PC-9 (cell line): ENCODE results near the gene SNX19. TPM values are rescaled to one million over a fixed set of nuclear protein-coding genes. Genes with fewer than 3 reads are reported as not detected.

Source experiments
- Bru-seq: library from RNA; stranded (reverse); fragments of 400-500 nt; gene quantifications from one replicate; lab custom pipeline; 2021; lab: Mats Ljungman, UMichigan
- BruChase-seq, 2 experiments: library from RNA; stranded (reverse); fragments of 400-500 nt; gene quantifications; one replicate each; lab custom pipeline; 2021; lab: Mats Ljungman, UMichigan
- BruUV-seq: library from RNA; stranded (reverse); fragments of 400-500 nt; replicated peaks from 2 replicates; lab custom pipeline; 2021; lab: Mats Ljungman, UMichigan
- CTCF ChIA-PET: fragments of 300-600 bp; sonication (Branson Sonifier 250); formaldehyde crosslinking; loops from one replicate; lab custom pipeline; 2022; ENCODE audit warnings: antibody characterized with exemption; lab: Charles Lee
- POLR2A ChIA-PET: fragments of 300-600 bp; sonication (Branson Sonifier 250); formaldehyde crosslinking; loops from one replicate; lab custom pipeline; 2022; ENCODE audit warnings: antibody characterized with exemption; ENCODE audit not compliant: unreplicated experiment; lab: Charles Lee
- DNase-seq, 2 experiments: peaks; one replicate each; pipeline versions ENCODE4 v3.0.0 to v3.0.0-alpha.2; 2015 to 2022; ENCODE audit warnings: mixed read lengths in 1 of 2
- H2AFZ ChIP-seq: fragments of 200-600 bp; sonication (generic); 2 replicates; pipeline ENCODE4 v1.8.1; 2017; ENCODE audit warnings: antibody characterized with exemption
- H3F3A ChIP-seq: fragments of 200-600 bp; sonication (generic); 2 replicates; pipeline ENCODE4 v1.8.1; 2017; ENCODE audit warnings: antibody characterized with exemption, mild to moderate bottlenecking, low read depth; ENCODE audit not compliant: insufficient read depth
- H3K27ac ChIP-seq: fragments of 200-600 bp; sonication (generic); 2 replicates; pipeline ENCODE4 v1.6.1; 2016; ENCODE audit warnings: mixed run types
- H3K27me3 ChIP-seq: fragments of 200-600 bp; sonication (generic); 2 replicates; pipeline ENCODE4 v1.6.1; 2016; ENCODE audit warnings: low read depth, mixed run types; ENCODE audit not compliant: insufficient read depth
- H3K36me3 ChIP-seq: fragments of 200-600 bp; sonication (generic); 2 replicates; pipeline ENCODE4 v1.6.1; 2016; ENCODE audit warnings: low read depth, mixed run types
- H3K4me1 ChIP-seq: fragments of 200-600 bp; sonication (generic); replicated peaks from 2 replicates; pipeline ENCODE4 v1.6.1; 2016; ENCODE audit warnings: mixed run types; ENCODE audit not compliant: insufficient read depth
- H3K4me2 ChIP-seq: fragments of 200-600 bp; sonication (generic); 2 replicates; pipeline ENCODE4 v1.6.1; 2017; ENCODE audit warnings: mixed run types
- H3K4me3 ChIP-seq: fragments of 200-600 bp; sonication (generic); 2 replicates; pipeline ENCODE4 v1.6.1; 2016; ENCODE audit warnings: mixed run types
- H3K79me2 ChIP-seq: fragments of 200-600 bp; sonication (generic); 2 replicates; pipeline ENCODE4 v1.6.1; 2017; ENCODE audit warnings: low read depth, mixed run types
- H3K9me2 ChIP-seq: fragments of 200-600 bp; sonication (generic); 2 replicates; pipeline ENCODE4 v1.8.1; 2017; ENCODE audit warnings: mild to moderate bottlenecking; ENCODE audit not compliant: insufficient read depth
- H3K9me3 ChIP-seq: fragments of 200-600 bp; sonication (generic); 2 replicates; pipeline ENCODE4 v1.8.1; 2016; ENCODE audit warnings: low read depth; ENCODE audit not compliant: insufficient read depth
- H4K20me1 ChIP-seq: fragments of 200-600 bp; sonication (generic); 2 replicates; pipeline ENCODE4 v1.8.1; 2017; ENCODE audit not compliant: insufficient read depth
- EZH2 ChIP-seq: fragments of 200-600 bp; sonication (generic); IDR thresholded peaks from 2 replicates; pipeline ENCODE4 v1.8.0; 2017; ENCODE audit warnings: antibody characterized with exemption, low read depth
- intact Hi-C: fragments of 100-400 bp; cut with micrococcal nuclease; formaldehyde crosslinking; loops from one replicate; pipeline ENCODE4 v1.10.0; 2022; ENCODE audit not compliant: unreplicated experiment
- long read RNA-seq: library from polyadenylated mRNA; stranded (forward); transcript quantifications from one replicate; pipeline ENCODE4 v2.0.0, GENCODE V29; 2022
- total RNA-seq: library from RNA; stranded (reverse); gene quantifications from 2 replicates; pipeline ENCODE4 v1.2.3, GENCODE V29; 2021
- TF ChIP-seq, protein P1 (sequence below): fragments of 200-600 bp; sonication (generic); conservative IDR thresholded peaks from 2 replicates; pipeline ENCODE4 v1.6.1; 2017; ENCODE audit warnings: mixed run types, antibody characterized with exemption, mild to moderate bottlenecking, moderate library complexity

Gene SNX19
- total RNA-seq (43.5 and 45.6 TPM in 2 replicates), Bru-seq, nascent RNA (percentile 83 among the genes with signal in this experiment), BruChase-seq, experiment 1, labeled RNA remaining after a 2-hour chase (percentile 84 among the genes with signal in this experiment), BruChase-seq, experiment 2, labeled RNA remaining after a 6-hour chase (percentile 87 among the genes with signal in this experiment)
- long read RNA-seq, full-length matches to known transcripts: 12 of 27 reads
- long read RNA-seq, partial matches to known transcripts: 3 of 27 reads
- long read RNA-seq, other reads (novel, unspliced or antisense): 12 of 27 reads

DNA sequence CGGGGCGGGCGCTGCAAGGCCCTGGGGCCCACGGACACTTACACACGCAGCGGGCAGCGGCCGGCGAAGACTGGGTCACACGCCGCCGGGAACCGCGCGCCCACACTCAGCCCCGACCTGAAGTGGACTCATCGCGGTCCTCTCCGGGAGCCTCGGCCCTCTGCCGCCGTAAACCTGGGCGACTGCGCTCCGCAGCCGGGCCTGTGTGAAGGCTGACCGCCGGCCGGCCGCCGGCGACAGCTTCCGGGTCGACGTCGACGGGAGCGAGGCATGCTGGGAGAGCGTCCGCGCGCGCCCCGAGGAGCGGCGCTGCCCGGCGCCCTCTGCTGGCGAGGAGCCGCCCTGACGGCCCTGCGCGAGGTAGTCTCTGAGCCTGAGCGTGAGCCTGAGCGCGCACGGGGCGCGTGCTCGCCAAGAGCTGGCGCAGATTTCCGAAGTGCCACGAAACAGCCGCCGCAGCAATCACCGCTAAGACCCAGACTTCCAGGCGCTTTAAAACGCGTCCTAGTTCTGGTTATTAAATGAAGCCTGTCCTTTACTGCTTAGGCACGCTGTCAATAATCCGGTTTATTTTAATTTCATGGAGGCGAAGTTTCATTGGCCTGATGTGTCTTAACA is at the start of gene SNX19:
Gene SNX19, minus strand, starts transcription at position 242 of the 618 bp plus-strand sequence. CDS start 540 bp downstream, outside the sequence.
- ChIA-PET CTCF (interaction anchor here (0.7 kb wide), 1 partner anchor 21 kb away, joined by 3 read pairs; no protein-coding TSS in a partner anchor), POLR2A (interaction anchor here (0.6 kb wide), 1 partner anchor 93 kb away, joined by 6 read pairs; no protein-coding TSS in a partner anchor)
- Histone ChIP-seq H3K4me2 (peak within 1 kb of the TSS; percentile 91), H4K20me1 (no peaks in the 10 kb centered on the region; the same call in 1 of the 2 replicates), H3K36me3 (peaks cover 17% of the 10 kb centered on the region; the same call in 1 of the 2 replicates), H3K27me3 (peaks cover 31% of the 10 kb centered on the region), H3K9me2 (no peaks in the 10 kb centered on the region), H3F3A (no peaks in the 10 kb centered on the region), H3K27ac (peak within 1 kb of the TSS; percentile 33), H3K9me3 (no peaks in the 10 kb centered on the region; the same call in 1 of the 2 replicates), H2AFZ (peak within 1 kb of the TSS; percentile 98), H3K79me2 (peaks cover 25% of the 10 kb centered on the region), H3K4me3 (peak within 1 kb of the TSS; percentile 85), H3K4me1 (peaks cover 8% of the 10 kb centered on the region)
- TF ChIP-seq EZH2: no peak
- TF ChIP-seq, protein P1, sequence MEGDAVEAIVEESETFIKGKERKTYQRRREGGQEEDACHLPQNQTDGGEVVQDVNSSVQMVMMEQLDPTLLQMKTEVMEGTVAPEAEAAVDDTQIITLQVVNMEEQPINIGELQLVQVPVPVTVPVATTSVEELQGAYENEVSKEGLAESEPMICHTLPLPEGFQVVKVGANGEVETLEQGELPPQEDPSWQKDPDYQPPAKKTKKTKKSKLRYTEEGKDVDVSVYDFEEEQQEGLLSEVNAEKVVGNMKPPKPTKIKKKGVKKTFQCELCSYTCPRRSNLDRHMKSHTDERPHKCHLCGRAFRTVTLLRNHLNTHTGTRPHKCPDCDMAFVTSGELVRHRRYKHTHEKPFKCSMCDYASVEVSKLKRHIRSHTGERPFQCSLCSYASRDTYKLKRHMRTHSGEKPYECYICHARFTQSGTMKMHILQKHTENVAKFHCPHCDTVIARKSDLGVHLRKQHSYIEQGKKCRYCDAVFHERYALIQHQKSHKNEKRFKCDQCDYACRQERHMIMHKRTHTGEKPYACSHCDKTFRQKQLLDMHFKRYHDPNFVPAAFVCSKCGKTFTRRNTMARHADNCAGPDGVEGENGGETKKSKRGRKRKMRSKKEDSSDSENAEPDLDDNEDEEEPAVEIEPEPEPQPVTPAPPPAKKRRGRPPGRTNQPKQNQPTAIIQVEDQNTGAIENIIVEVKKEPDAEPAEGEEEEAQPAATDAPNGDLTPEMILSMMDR: peak; percentile 81
- intact Hi-C loops: no loop called here
- BruUV-seq: no TSS peak
- peak; percentile 74 to 90 for DNase-seq

DNA sequence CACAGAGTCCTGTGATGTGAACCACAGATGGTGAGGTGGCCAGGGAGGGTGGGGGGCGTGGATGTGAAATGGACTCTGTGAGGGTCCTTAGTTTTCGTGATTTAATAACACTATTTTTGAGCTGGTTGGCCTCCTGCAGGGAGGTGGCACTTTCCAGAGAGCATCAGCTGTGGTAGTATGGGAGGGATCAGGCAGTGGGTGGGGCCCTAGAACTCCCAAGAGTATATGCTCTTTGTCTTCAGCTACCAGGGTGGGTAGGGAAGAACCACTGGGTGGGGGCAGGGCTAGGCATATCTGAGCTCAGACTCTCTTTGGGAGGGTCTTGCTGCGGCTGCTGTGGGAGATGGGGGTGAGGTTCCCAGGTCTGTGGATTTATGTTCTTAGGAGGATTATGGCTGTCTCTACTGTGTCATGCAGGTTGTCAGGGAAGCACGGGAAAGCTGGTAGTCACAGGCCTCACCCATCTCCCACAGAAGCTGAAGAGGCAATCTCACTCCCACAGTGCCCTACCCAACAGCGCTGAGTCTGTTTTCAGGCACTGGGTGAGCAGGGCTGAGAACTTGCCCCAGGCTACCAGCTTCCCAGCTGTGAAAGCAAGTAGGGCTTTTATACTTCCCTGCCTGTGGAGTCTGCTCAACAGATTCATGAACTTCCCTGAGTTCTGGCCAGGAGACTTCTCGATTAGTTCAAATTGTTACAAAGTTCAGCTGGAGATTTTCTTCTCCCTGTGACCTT is 47.9 kb upstream of the SNX19 start:
- POLR2A ChIA-PET: no interaction called here
- intact Hi-C loops: no loop called here
- no peak for DNase-seq
- Histone ChIP-seq H3K27me3 (peaks cover 23% of the 10 kb centered on the region), H3K9me2 (no peaks in the 10 kb centered on the region), H3K4me3 (no peak overlapping the region), H3K27ac (no peak overlapping the region), H3K4me2 (0 out of 2 replicates have a peak overlapping the region, but pooled peaks have one; percentile 16), H3K36me3 (no peaks in the 10 kb centered on the region), H3K9me3 (no peaks in the 10 kb centered on the region), H3K4me1 (no peaks in the 10 kb centered on the region), H2AFZ (no peak overlapping the region), H3K79me2 (no peaks in the 10 kb centered on the region), H4K20me1 (no peaks in the 10 kb centered on the region), H3F3A (no peaks in the 10 kb centered on the region)
- CTCF ChIA-PET: no interaction called here
- TF ChIP-seq, protein P1: no peak
- no peak for TF ChIP-seq EZH2
- BruUV-seq: no TSS peak

GRCh38 chr11:130947889-130948288 is 31.6 kb upstream of the SNX19 start:
- POLR2A ChIA-PET: no interaction called here
- Histone ChIP-seq H3F3A (no peaks in the 10 kb centered on the region), H3K9me2 (no peaks in the 10 kb centered on the region), H3K36me3 (no peaks in the 10 kb centered on the region), H3K4me2 (no peak overlapping the region), H3K27me3 (peaks cover 77% of the 10 kb centered on the region), H4K20me1 (no peaks in the 10 kb centered on the region), H3K27ac (no peak overlapping the region), H2AFZ (peak overlapping the region; percentile 28; the same call in 1 of the 2 replicates), H3K79me2 (no peaks in the 10 kb centered on the region), H3K9me3 (no peaks in the 10 kb centered on the region), H3K4me1 (no peaks in the 10 kb centered on the region), H3K4me3 (no peak overlapping the region)
- CTCF ChIA-PET: no interaction called here
- intact Hi-C loops: no loop called here
- BruUV-seq: no TSS peak
- DNase-seq: no peak
- no peak for TF ChIP-seq EZH2
- TF ChIP-seq, protein P1: no peak
